HG03139 (cell line): ENCODE data around the gene CKMT1B.
"Not testable (repeated sequence)": the region's sequence is repeated elsewhere in the genome, so short reads cannot be mapped to it uniquely, and the experiment has no call there.

Source experiments
- ATAC-seq: cut with Tn5 transposase; IDR thresholded peaks from one replicate; pipeline ENCODE4 v1.9.1; 2021; ENCODE audit not compliant: unreplicated experiment

Gene CKMT1B

GRCh38 chr15:43626937-43627336 lies 33.1 kb downstream of the CKMT1B start:
- not testable (repeated sequence) for ATAC-seq

DNA sequence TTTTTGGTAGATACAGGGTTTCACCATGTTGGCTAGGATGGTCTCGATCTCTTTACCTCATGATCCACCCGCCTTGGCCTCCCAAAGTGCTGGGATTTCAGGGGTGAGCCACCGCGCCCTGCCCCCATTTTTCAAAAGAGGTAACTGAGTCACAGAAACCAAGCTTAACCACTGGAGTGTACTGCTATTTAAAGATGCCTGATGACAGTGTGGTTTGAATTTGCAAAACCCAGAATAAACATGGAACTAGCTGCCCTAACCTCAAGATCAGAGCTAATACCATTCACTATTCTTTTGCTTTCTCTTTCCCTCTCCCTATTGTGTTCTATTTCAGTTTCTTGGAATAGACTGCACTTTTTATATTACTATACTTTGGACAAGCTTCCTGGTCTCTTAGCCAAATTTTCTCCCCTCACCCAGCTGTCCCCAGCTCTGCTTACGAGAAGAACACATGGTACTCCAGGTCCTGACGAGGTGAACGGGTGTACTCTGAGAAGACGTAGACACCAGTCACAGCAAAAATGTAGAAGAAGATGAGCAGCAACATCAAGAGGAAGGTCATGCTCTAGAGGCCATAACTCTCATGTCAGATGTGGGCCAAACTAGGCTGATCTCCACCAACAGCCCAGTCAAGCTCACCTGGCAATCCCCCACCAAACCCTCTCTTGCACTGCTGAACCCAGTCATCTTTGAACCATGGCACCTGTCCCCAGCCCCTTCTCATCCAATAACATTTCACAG lies 44.8 kb downstream of the CKMT1B start:
- ATAC-seq: not testable (repeated sequence)
